Astrocyte of the cerebellum (primary cell): ENCODE results near the gene NPR3.
A peak's percentile ranks its signal among the peaks of the same experiment; 100 is the strongest.

ENCODE experiments used
- DNase-seq: peaks from one replicate; pipeline ENCODE4 v3.0.0-alpha.2; 2011; ENCODE audit warnings: low read depth
- H3K4me3 ChIP-seq: 2 replicates; pipeline ENCODE4 v1.5.1; 2011; ENCODE audit warnings: mild to moderate bottlenecking, low read depth, low read length, moderate library complexity
- CTCF ChIP-seq: IDR thresholded peaks from 2 replicates; pipeline ENCODE4 v1.5.1; 2012; ENCODE audit warnings: low read length, low read depth, moderate library complexity, mild to moderate bottlenecking; ENCODE audit errors: missing control alignments
- in situ Hi-C: cut with HindIII; loops from 2 replicates; pipeline ENCODE4 v1.10.0; 2017; ENCODE audit warnings: low sequenced_read_pairs

The NPR3 gene

GRCh38 chr5:32710550-32711361 lies at the start of gene NPR3:
NPR3 (plus strand) TSS chr5:32711321; CDS start chr5:32711777, 456 bp downstream.
- in situ Hi-C loops = loop anchor here (25.0 kb wide), 1 partner anchor 577 kb away; no protein-coding TSS in a partner anchor
- TF ChIP-seq CTCF = no peak
- H3K4me3 ChIP-seq = peak within 1 kb of the TSS; percentile 62
- no peak for DNase-seq

DNA sequence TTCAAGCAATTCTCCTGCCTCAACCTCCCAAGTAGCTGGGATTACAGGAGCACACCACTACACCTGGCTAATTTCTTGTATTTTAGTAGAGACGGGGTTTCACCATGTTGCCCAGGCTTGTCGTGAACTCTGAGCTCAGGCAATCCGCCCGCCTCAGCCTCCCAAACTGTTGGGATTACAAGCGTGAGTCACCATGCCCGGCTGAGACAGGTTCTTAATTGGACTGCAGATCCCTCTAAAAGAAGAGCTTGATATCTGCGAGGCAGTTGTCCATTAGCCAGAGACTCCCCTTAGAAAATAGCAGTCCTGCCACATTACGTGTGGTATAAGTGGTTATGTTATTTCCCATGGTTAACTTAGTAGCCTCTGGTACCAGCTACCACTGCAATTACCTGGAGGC lies 46.6 kb upstream of the NPR3 start:
- no peak for DNase-seq
- TF ChIP-seq CTCF = no peak
- no peak overlapping the region for H3K4me3 ChIP-seq
- in situ Hi-C loops = no loop called here

- in situ Hi-C loops = no loop called here
- no peak for DNase-seq
- H3K4me3 ChIP-seq = no peak overlapping the region
- no peak for TF ChIP-seq CTCF
Measured at GRCh38 chr5:32668552-32668951, 42.6 kb upstream of the NPR3 start.

- TF ChIP-seq CTCF = no peak
Measured at GRCh38 chr5:32673272-32673671, 37.8 kb upstream of the NPR3 start.

GRCh38 chr5:32677023-32677422 lies 34.1 kb upstream of the NPR3 start:
- in situ Hi-C loops = no loop called here
- no peak for TF ChIP-seq CTCF
- H3K4me3 ChIP-seq = no peak overlapping the region
- DNase-seq = no peak

More at GRCh38 chr5:32673272-32673671, 37.8 kb upstream of the NPR3 start:
- in situ Hi-C loops = no loop called here
- DNase-seq = no peak
- H3K4me3 ChIP-seq = no peak overlapping the region

DNA sequence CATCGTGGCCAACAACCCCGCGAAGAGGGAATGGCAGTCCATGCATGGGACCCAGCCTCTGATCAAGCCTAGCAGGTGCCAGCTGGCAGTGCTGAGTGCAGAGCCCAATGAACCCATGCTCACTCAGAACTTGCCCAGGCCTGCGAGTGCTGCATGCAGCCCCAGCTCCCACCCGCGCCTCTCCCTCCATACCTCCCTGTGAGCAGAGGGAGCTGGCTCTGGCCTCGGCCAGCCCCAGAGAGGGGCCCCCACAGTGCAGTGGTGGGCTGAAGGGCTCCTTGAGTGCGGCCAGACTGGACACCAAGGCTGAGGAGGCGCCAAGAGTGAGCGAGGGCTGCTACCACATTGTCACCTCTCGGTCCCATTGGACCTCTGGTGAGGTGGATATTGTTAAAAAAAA lies 32.6 kb upstream of the NPR3 start:
- in situ Hi-C loops = no loop called here
- TF ChIP-seq CTCF = no peak
- no peak for DNase-seq
- no peak overlapping the region for H3K4me3 ChIP-seq
